NB4 (cell line): ENCODE measurements around the gene TOM1L2.

Experiments used
- CTCF ChIP-seq: IDR thresholded peaks from one replicate; pipeline ENCODE4 v1.5.1; 2012; ENCODE audit warnings: low read depth, low read length
- MAX ChIP-seq: IDR thresholded peaks from 2 replicates; pipeline ENCODE4 v1.6.1; 2011; ENCODE audit warnings: low read depth, low read length
- POLR2A ChIP-seq: IDR thresholded peaks from 2 replicates; pipeline ENCODE4 v1.6.1; 2011; ENCODE audit warnings: mild to moderate bottlenecking; ENCODE audit not compliant: insufficient read length; ENCODE audit errors: extremely low read depth

GRCh38 chr17:17906418-17907215 lies 65.6 kb downstream of the TOM1L2 start:
- TF ChIP-seq CTCF (no peak), MAX (no peak), POLR2A (no peak)
